Tibial artery (tissue), 4 donors: ENCODE data around the gene CNKSR1.

Experiments used
- DNase-seq, 2 donors: peaks; one replicate each; pipeline ENCODE4 v3.0.0-alpha.2; 2019
- H3K27ac ChIP-seq, 2 donors: fragments of 200-600 bp; sonication (generic) in 1 of 2; 1 replicate in 1 of 2; 2 replicates in 1 of 2; pipeline ENCODE4 v1.5.1; 2018 to 2019; ENCODE audit warnings: mild to moderate bottlenecking in 1 of 2
- H3K27me3 ChIP-seq, 2 donors: fragments of 200-600 bp; sonication (generic) in 1 of 2; one replicate each; pipeline versions ENCODE4 v1.5.1 to v1.6.0; 2016 to 2019
- H3K36me3 ChIP-seq, 3 donors: fragments of 200-600 bp; sonication (generic) in 2 of 3; one replicate each; pipeline ENCODE4 v1.5.1; 2016 to 2019; ENCODE audit warnings: mild to moderate bottlenecking in 2 of 3
- H3K4me1 ChIP-seq, 4 donors: fragments of 200-600 bp; sonication (generic) in 2 of 4; 1 replicate in 3 of 4; 2 replicates in 1 of 4; pipeline ENCODE4 v1.5.1; 2016 to 2019
- H3K4me3 ChIP-seq, 2 donors: fragments of 200-600 bp; sonication (generic) in 1 of 2; 1 replicate in 1 of 2; 2 replicates in 1 of 2; pipeline ENCODE4 v1.5.1; 2018 to 2019; ENCODE audit warnings: mild to moderate bottlenecking in 2 of 2
- H3K9me3 ChIP-seq, 3 donors: fragments of 200-600 bp; sonication (generic) in 1 of 3; one replicate each; pipeline ENCODE4 v1.5.1; 2016 to 2019
- CTCF ChIP-seq, 2 experiments: fragments of 200-600 bp in 1 of 2; fragments of 450-650 bp in 1 of 2; IDR thresholded peaks; one replicate each; pipeline ENCODE4 v1.5.1; 2017 to 2019; ENCODE audit warnings: antibody characterized with exemption in 2 of 2, mild to moderate bottlenecking in 1 of 2, moderate library complexity in 1 of 2
- intact Hi-C: fragments of 100-400 bp; cut with DNase I; formaldehyde crosslinking; loops from one replicate; pipeline ENCODE4 v1.15.0; 2023; ENCODE audit warnings: low total_unique reads

Gene CNKSR1

GRCh38 chr1:26158271-26158907 lies 18.9 kb upstream of the CNKSR1 start:
- no peak for TF ChIP-seq CTCF (IDR thresholded peaks at IDR 0.05)
- DNase-seq = no peak
- Histone ChIP-seq H3K27me3 (peaks cover 0 to 57% of the 10 kb centered on the region in 2 donors), H3K4me1 (peaks cover 0 to 18% (median 10%) of the 10 kb centered on the region in 4 donors), H3K36me3 (no peaks in the 10 kb centered on the region), H3K9me3 (no peaks in the 10 kb centered on the region), H3K27ac (no peak overlapping the region), H3K4me3 (peak overlapping the region in 1 of 2 donors; percentile 63)
- intact Hi-C loops = no loop called here

GRCh38 chr1:26158908-26159742 lies 18.2 kb upstream of the CNKSR1 start, which contains the start of gene FAM110D:
Gene FAM110D, plus strand, starts transcription at chr1:26159079. Its CDS starts 2,213 bp downstream, at chr1:26161292.
- Histone ChIP-seq H3K9me3 (no peaks in the 10 kb centered on the region), H3K27me3 (peaks cover 0 to 55% of the 10 kb centered on the region in 2 donors), H3K4me3 (peak within 1 kb of the TSS; percentile 15 to 63), H3K27ac (no peak within 1 kb of the TSS), H3K4me1 (peaks cover 0 to 22% (median 16%) of the 10 kb centered on the region in 4 donors), H3K36me3 (no peaks in the 10 kb centered on the region)
- intact Hi-C loops = no loop called here
- no peak for TF ChIP-seq CTCF (IDR thresholded peaks at IDR 0.05)
- peak in 1 of 2 donors; percentile 37 for DNase-seq

- intact Hi-C loops = loop anchor here (5.0 kb wide), 1 partner anchor 47 kb away; the partner anchor contains the start of gene PDIK1L
- DNase-seq = no peak
- Histone ChIP-seq H3K4me3 (peak overlapping the region; percentile 15 to 63), H3K27ac (no peak overlapping the region), H3K36me3 (no peaks in the 10 kb centered on the region), H3K9me3 (no peaks in the 10 kb centered on the region), H3K4me1 (peaks cover 0 to 28% (median 20%) of the 10 kb centered on the region in 4 donors), H3K27me3 (peaks cover 0 to 54% of the 10 kb centered on the region in 2 donors)
- TF ChIP-seq CTCF (IDR thresholded peaks at IDR 0.05) = no peak
Measured at GRCh38 chr1:26159743-26160039, 17.6 kb upstream of the CNKSR1 start.

- Histone ChIP-seq H3K27me3 (peaks cover 0 to 43% of the 10 kb centered on the region in 2 donors), H3K36me3 (no peaks in the 10 kb centered on the region), H3K27ac (peak overlapping the region in 1 of 2 donors; percentile 51), H3K9me3 (no peaks in the 10 kb centered on the region), H3K4me3 (peak overlapping the region; percentile 52 to 63), H3K4me1 (peaks cover 0 to 28% (median 20%) of the 10 kb centered on the region in 4 donors)
- intact Hi-C loops = loop anchor here (5.0 kb wide), 1 partner anchor 48 kb away; the partner anchor contains the start of gene PDIK1L
- DNase-seq = no peak
- TF ChIP-seq CTCF (IDR thresholded peaks at IDR 0.05) = no peak
Measured at GRCh38 chr1:26160527-26161414, 16.5 kb upstream of the CNKSR1 start.
